GM19463 (cell line): Measurements from ENCODE around the gene ATXN7L1.
"Not testable (repeated sequence)": the region's sequence is repeated elsewhere in the genome, so short reads cannot be mapped to it uniquely, and the experiment has no call there.

Experiments
- ATAC-seq: cut with Tn5 transposase; IDR thresholded peaks from one replicate; pipeline ENCODE4 v1.9.1; 2021; ENCODE audit warnings: mild to moderate bottlenecking, moderate library complexity; ENCODE audit not compliant: unreplicated experiment

Gene ATXN7L1

GRCh38 chr7:105805447-105806019 is 70.9 kb downstream of the ATXN7L1 start:
- no peak for ATAC-seq

- no peak for ATAC-seq
Observed at GRCh38 chr7:105803429-105803736, 73.0 kb downstream of the ATXN7L1 start.

- ATAC-seq, result no peak
Observed at GRCh38 chr7:105802604-105803428, 73.6 kb downstream of the ATXN7L1 start.

- ATAC-seq, result no peak
Observed at GRCh38 chr7:105800849-105801534, 75.4 kb downstream of the ATXN7L1 start.

- peak; percentile 61 for ATAC-seq
Observed at GRCh38 chr7:105800442-105800841, 76.0 kb downstream of the ATXN7L1 start.

DNA sequence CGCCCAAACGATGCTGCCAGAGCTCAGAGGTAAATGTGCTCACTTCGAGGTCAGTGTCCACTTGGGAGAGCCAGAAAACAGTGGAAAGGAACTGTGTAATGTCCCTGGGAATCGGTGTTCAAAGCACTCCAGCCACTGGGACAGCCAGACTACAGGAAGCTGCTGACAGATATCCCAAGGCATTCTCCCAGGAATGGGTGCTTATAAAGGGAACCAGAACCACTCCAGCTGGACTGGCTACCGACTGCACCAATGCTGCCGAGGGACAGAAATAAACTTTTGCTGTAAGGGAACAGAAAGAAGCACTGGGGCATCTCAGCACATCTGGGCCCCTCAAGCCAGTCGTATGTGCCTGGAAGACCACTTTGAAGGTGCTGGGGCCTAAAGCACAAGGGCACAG is 76.7 kb downstream of the ATXN7L1 start:
- ATAC-seq, result no peak

DNA sequence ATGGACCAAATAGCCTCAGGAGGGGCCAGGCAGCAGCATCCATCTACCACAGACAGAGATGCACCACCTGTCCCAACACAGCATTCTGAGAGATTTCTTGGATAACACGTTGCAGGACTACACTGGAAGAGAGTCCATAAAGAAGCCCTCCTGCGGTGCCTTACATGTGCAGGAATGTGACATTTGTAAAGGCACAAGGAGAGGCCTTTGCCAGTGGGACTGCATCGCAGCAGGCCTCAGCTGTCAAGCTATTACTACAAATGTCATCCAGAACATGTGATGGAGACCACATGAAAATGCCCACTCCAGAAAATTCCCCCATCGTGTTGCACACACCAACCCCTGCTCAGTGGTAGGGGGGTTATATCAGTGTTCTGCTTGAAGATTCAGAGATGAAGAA is 77.4 kb downstream of the ATXN7L1 start:
- ATAC-seq, result no peak

- no peak for ATAC-seq
Observed at GRCh38 chr7:105797652-105798051, 78.7 kb downstream of the ATXN7L1 start.

- ATAC-seq, result no peak
Observed at GRCh38 chr7:105796365-105796764, 80.0 kb downstream of the ATXN7L1 start.

DNA sequence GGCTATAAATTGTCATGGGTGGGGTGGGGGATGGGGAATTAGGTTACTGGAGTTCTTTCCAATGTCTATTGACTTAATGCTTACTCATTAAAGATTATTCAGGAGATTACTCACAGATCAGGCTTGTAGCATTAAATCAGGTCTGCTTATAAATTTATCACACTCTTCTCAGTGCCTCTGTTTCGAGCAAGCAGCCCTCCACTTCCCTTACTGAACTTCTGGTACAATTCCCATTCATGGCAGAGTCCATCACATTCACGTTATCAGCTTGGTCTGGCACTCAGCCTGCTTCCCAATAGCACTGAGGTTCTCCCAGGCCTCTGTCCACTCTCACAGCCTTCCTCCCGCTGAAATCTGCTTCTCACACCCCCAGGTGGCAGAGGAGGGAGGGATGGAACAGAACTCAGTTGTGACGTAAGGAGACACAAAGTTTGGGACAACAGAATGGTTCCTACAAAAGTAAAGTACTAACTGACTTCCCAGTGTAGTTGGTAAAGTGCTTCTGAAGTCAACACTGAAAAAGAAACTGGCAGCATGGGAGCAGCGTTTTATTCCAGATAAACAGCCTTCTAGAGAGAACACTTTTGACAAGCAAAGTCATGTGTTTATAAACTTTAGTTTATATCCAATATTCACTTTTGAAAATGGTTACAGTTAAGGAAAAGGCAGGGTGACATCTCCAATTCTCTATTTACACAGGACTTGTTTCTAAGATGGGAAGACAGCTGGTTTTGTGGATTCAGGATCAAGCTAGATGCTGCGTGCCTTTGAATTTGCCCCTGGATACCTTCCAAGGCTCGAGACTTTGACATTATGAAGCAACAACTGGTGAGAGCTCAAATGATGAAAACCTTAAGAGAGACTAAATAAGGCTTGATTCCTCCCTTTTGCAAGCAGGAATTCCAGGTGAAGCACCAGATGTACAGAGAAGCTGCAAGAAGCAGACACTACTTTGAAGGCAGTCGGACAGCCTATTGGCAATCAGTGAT is 81.4 kb downstream of the ATXN7L1 start:
- ATAC-seq, result no peak

DNA sequence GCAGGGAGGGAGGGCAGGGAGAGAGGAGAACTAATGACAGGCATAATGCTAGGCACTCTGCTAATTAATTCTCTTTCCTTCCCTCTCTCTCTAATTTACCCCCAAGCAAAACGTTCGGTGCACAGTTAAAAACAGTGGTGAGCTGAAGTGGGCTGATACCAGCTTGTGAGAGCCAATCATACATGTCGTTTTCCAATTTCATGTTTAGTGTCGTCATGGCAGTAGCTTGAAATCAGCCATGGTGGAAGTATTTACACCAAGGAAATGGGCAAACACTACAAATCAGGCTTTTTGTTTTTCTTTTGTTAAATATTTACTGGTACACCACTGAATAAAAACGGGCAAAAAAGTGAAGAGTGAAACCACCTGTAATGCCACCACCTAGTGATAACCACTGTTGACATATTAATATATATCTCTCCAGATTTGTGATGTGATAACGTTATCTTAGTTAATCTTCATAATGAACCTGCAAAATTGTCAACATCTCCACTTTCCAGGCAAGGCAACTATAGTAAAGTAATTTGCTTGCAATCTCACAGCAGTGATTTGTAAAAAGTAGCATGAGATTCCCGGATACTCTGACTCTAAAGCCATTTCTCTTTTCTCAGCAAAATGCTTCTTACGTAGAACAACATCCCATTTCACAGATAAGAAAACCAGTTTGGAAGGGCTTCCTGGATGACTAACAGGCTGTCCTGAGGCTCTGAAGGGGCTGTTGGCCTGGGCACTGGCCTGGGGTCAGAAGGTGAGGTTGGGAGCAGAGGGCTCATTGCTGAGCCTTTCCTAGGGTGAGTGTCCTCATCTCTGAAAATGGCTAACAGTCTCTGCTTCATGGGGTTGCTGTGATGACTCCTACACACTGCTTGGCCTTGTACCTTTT is 83.7 kb downstream of the ATXN7L1 start:
- ATAC-seq, result no peak

GRCh38 chr7:105791926-105792325 is 84.5 kb downstream of the ATXN7L1 start:
- ATAC-seq, result no peak

DNA sequence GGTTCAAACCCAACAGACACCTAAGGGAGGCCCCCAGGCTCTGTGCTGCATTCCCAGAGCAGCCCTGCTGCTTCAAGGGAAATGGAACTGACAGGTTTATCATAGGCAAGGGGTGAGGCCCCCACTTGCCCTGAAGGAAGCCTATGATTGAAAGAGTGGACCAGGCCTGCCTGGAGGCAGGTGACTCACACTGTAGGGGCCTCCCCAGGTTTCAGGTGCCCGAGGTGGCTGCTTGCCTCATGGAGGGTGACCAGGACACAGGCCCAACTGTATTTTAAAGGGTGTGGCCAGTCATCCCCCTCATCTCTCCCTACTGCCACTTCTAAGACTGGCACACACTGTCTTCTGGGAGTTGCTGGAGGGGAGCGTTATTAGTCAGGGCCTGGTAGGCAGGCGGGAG is 85.4 kb downstream of the ATXN7L1 start:
- ATAC-seq, result no peak

DNA sequence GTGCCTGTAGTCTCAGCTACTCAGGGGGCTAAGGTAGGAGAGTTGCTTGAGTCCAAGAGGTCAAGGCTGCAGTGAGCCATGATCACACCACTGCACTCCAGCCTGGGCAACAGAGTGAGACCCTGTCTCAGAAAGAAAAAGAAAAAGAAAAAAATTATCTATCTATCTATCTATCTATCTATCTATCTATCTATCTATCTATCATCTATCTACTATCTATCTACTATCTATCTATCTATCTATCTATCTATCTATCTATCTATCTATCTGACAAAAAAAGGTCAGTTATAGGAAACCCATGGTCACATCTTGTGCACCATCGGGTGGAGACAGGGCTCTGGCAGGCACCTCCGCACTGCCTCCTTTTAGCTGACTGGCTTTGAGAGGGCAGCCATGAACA is 85.9 kb downstream of the ATXN7L1 start:
- ATAC-seq, result not testable (repeated sequence)

GRCh38 chr7:105788816-105789349 is 87.5 kb downstream of the ATXN7L1 start:
- ATAC-seq, result no peak

- ATAC-seq, result no peak
Observed at GRCh38 chr7:105788356-105788755, 88.0 kb downstream of the ATXN7L1 start.

DNA sequence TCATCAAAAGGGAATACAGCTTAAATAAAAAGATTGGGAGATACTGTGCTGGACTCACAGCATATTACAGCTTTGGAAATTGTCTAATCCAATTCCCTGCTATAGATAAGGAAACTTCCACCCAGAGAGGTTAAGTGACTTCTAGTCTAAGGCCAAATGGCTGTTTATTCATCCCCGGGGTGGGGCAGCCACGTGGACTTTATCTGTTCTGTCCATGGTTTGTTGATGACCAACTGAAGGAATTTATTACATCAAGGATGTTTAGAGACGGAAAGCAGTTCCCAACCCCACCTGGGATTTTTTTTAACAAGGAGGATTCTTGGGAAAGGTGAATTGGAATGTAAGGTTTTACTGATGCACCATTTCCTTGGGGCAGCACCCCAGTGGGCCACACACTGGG is 88.6 kb downstream of the ATXN7L1 start:
- ATAC-seq, result no peak

GRCh38 chr7:105786520-105787470 is 89.6 kb downstream of the ATXN7L1 start:
- no peak for ATAC-seq
